K562 treated with DMSO at 1 percent for 24 hours (cell line): ENCODE results near the gene EDEM2. TPM values are rescaled to one million over a fixed set of nuclear protein-coding genes. Genes with fewer than 3 reads are reported as not detected.

Experiments
- total RNA-seq: library from RNA; unstranded; fragments of 300-600 nt; gene quantifications from 2 replicates; pipeline ENCODE4 v1.2.3, GENCODE V29; 2022; ENCODE audit warnings: low read depth; ENCODE audit not compliant: insufficient read depth

EDEM2 gene, protein sequence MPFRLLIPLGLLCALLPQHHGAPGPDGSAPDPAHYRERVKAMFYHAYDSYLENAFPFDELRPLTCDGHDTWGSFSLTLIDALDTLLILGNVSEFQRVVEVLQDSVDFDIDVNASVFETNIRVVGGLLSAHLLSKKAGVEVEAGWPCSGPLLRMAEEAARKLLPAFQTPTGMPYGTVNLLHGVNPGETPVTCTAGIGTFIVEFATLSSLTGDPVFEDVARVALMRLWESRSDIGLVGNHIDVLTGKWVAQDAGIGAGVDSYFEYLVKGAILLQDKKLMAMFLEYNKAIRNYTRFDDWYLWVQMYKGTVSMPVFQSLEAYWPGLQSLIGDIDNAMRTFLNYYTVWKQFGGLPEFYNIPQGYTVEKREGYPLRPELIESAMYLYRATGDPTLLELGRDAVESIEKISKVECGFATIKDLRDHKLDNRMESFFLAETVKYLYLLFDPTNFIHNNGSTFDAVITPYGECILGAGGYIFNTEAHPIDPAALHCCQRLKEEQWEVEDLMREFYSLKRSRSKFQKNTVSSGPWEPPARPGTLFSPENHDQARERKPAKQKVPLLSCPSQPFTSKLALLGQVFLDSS
- total RNA-seq = 29.5 and 33.0 TPM in 2 replicates

DNA sequence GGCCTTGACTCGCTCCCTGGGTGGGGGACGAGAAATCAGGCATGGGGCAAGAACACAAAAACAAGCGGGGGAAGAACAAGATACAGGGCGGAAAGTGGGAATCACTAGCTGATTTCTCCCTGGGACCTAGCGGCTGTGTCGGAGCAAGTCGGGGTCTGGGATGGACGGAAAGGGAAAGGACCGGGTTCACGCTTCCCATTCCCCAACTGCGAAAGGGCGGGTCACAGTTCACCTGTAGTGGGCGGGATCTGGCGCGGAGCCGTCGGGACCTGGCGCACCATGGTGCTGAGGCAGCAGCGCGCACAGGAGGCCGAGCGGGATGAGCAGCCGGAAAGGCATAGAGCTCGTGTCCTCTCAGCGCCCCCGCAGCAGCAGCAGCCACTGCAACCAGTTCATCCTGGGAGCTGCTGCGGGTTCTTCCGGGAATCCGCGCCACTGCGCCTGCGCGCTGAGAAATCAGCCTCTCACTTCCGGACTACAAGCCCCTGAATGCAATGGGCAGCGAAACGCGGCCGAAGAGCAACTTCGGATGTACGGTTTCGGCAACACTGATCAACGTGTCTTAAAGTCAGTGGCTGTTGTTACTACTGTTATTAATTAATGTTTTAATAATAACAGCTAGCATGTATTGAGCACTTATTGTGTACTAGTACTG lies at the start of gene EDEM2:
EDEM2 (minus strand) TSS at position 417 of the 655 bp plus-strand sequence; CDS start at position 339, 78 bp downstream.

DNA sequence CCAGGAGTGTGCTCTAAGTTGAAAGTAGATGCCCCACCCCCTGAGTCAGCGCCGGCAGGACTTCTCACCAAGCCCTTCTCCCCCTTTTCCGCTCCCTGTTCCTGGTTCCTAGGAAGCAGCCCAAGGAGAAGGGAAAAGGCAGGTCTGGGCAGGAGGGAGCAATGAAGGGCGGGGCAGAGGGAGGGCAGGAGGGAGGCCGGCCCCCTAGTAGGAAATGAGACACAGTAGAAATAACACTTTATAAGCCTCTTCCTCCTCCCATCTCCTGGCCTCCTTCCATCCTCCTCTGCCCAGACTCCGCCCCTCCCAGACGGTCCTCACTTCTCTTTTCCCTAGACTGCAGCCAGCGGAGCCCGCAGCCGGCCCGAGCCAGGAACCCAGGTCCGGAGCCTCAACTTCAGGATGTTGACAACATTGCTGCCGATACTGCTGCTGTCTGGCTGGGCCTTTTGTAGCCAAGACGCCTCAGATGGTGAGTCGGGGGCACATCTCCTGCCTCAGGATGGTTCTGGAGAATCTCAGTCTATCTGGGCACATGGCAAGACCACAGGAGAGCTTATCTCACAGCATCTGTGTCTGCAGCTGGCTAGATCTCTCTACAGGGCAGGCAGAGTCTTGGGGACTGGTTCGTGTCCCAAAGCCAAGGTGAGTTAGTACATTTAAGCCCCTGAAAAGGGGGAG lies 24.8 kb upstream of the EDEM2 start, which contains the start of gene PROCR:
PROCR (plus strand) TSS at position 320 of the 681 bp plus-strand sequence; CDS start at position 403, 83 bp downstream.

DNA sequence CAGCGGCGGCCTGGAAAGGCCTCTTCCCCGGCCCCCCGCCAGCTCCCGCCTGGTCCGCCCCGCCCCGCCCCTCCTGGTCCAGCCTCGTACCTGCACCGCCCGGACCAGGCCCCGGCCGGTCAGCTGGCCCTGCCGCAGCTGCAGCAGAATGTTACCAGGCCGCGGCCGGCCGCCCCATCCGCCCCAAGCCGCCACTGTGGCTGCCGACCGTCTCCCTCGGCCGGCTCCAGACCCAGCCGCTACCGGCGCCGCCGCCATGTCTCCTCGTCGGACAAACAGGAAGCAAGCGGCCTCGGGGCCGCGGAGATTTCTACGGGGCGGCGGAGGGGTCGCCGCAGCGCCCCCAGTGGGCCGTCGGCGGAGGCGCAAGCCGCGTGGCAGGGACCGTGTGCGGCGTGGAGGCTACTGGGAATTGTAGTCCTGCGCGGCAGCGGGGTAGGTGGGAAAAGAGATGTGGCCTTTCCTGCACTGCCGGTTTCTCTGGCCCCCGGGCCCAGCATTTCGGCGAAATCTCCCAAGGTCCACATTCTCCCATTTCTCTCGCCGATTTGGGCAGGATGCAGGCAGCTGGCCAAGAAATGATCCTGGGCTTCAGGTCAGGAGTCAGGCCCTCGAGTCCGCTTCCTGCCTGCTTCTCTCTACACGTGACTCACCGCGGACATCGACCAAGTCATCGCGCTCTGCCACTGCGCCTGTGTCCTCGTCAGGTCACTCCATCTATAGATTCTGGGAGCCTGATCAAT lies 54.4 kb downstream of the EDEM2 start, which contains the start of gene TRPC4AP:
TRPC4AP (minus strand) TSS at position 284 of the 743 bp plus-strand sequence; CDS start at position 258, 26 bp downstream.

Other genes starting within 250 kb of the EDEM2 start
- 69.9 and 75.5 TPM in 2 replicates for gene GSS, start 191.5 kb downstream of the EDEM2 start, total RNA-seq
- gene MYH7B, start 191.5 kb downstream of the EDEM2 start, total RNA-seq = not detected in 2 replicates
- gene TRPC4AP, start 54.5 kb downstream of the EDEM2 start, total RNA-seq = 83.7 and 88.3 TPM in 2 replicates
- 22.9 and 28.8 TPM in 2 replicates for gene PROCR, start 24.7 kb upstream of the EDEM2 start, total RNA-seq
- 0.16 and 0.31 TPM in 2 replicates for gene MMP24, start 79.4 kb upstream of the EDEM2 start, total RNA-seq
- 161 and 170 TPM in 2 replicates for gene MMP24OS, start 130.8 kb upstream of the EDEM2 start, total RNA-seq
- 189 and 206 TPM in 2 replicates for gene EIF6, start 137.4 kb upstream of the EDEM2 start, total RNA-seq
- not detected in 2 replicates for gene FAM83C, start 145.1 kb upstream of the EDEM2 start, total RNA-seq